Activated CD8-positive, alpha-beta memory T cell treated with anti-CD3 and anti-CD28 coated beads, Interleukin-2, amount 50 U/mL, for 1 hour (primary cell): ENCODE results near the gene SLC12A7.

Experiments used
- DNase-seq: peaks from one replicate; pipeline ENCODE4 v3.0.0-alpha.2; 2020; ENCODE audit errors: extremely low read depth

SLC12A7 gene

GRCh38 chr5:1077491-1078020 lies 34.3 kb downstream of the SLC12A7 start:
- no peak for DNase-seq

- DNase-seq: no peak
Observed at GRCh38 chr5:1077026-1077425, 34.8 kb downstream of the SLC12A7 start.

- DNase-seq: no peak
Observed at GRCh38 chr5:1076406-1076805, 35.5 kb downstream of the SLC12A7 start.

GRCh38 chr5:1075931-1076330 lies 35.9 kb downstream of the SLC12A7 start:
- no peak for DNase-seq

- DNase-seq: no peak
Observed at GRCh38 chr5:1075555-1075881, 36.3 kb downstream of the SLC12A7 start.

- no peak for DNase-seq
Observed at GRCh38 chr5:1074816-1075554, 36.9 kb downstream of the SLC12A7 start.

GRCh38 chr5:1074226-1074625 lies 37.6 kb downstream of the SLC12A7 start:
- no peak for DNase-seq

- DNase-seq: no peak
Observed at GRCh38 chr5:1073239-1074102, 38.4 kb downstream of the SLC12A7 start.

- DNase-seq: no peak
Observed at GRCh38 chr5:1069720-1070088, 42.2 kb downstream of the SLC12A7 start.

- DNase-seq: no peak
Observed at GRCh38 chr5:1068895-1069719, 42.8 kb downstream of the SLC12A7 start.

- no peak for DNase-seq
Observed at GRCh38 chr5:1068204-1068894, 43.5 kb downstream of the SLC12A7 start.

GRCh38 chr5:1067141-1068121 lies 44.4 kb downstream of the SLC12A7 start:
- no peak for DNase-seq

- DNase-seq: no peak
Observed at GRCh38 chr5:1066676-1067075, 45.2 kb downstream of the SLC12A7 start.

- no peak for DNase-seq
Observed at GRCh38 chr5:1065891-1066650, 45.8 kb downstream of the SLC12A7 start.

- no peak for DNase-seq
Observed at GRCh38 chr5:1065143-1065750, 46.6 kb downstream of the SLC12A7 start.

- no peak for DNase-seq
Observed at GRCh38 chr5:1064383-1065142, 47.3 kb downstream of the SLC12A7 start.

- no peak for DNase-seq
Observed at GRCh38 chr5:1063661-1064382, 48.0 kb downstream of the SLC12A7 start.
